GM19463 (cell line): Measurements from ENCODE around the gene ZNF513.

Experiments
- ATAC-seq: cut with Tn5 transposase; IDR thresholded peaks from one replicate; pipeline ENCODE4 v1.9.1; 2021; ENCODE audit warnings: mild to moderate bottlenecking, moderate library complexity; ENCODE audit not compliant: unreplicated experiment

Gene ZNF513

DNA sequence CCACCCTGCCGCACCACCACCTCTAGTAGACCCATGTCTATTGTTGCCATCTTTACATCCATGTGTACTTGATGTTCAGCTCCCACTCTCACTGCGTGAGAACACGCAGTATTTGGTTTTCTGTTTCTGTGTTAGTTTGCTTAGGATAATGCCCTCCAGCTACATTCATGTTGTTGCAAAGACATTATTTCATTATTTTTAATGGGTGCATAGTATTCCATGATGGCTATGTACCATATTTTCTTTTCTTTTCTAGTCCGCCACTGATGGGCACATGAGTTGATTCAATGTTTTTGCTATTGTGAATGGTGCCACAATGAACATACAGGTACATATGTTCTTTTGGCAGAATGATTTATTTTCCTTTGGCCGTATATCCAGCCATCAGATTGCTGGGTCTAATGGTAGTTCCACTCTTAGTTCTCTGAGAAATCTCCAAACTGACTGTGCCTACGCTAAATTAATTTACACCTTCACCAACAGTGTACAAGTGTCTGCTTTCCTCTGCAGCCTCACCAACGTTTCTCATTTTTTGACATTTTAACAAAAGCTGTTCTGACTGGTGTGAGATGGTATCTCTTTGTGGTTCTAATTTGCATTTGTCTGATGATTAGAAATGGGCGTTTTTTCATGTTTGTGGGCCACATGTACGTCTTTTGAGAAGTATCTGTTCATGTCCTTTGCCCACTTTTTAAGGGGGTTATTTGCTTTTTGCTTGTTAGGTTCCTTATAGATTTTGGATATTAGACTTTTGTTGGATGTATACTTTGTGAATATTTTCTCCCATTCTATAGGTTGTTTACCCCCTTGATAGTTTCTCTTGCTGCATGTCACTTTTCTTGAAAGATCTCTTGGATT is 10.5 kb upstream of the ZNF513 start:
- no peak for ATAC-seq

DNA sequence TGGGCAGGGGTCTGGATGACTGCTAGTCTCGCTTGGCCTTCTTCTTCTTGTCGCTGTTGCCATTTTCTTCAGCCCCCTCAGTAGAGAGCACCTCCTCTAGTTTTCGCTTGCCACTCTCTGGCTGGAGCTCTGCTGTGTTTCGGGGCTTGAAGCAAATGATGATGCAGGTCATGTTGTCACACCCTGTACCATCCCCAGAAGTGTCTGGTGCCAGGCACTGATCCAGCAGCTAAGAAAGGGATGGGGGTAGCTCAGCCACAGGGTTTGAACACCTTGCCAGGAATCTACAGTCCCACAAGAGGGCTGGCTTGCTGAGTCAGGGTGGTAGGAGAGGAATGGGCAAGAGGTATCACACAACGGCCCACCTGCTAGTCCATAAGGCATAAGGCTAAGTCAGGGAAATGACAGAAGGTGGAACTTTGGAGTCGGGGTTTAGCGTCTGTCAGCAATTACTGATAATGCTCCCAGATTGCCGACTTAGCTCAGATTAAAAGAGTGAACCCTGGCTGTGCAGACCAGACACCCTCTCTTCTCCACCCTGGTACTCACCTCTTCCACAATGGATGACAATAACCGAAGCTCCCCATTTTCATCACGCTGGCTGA is 1.1 kb upstream of the ZNF513 start:
- no peak for ATAC-seq

DNA sequence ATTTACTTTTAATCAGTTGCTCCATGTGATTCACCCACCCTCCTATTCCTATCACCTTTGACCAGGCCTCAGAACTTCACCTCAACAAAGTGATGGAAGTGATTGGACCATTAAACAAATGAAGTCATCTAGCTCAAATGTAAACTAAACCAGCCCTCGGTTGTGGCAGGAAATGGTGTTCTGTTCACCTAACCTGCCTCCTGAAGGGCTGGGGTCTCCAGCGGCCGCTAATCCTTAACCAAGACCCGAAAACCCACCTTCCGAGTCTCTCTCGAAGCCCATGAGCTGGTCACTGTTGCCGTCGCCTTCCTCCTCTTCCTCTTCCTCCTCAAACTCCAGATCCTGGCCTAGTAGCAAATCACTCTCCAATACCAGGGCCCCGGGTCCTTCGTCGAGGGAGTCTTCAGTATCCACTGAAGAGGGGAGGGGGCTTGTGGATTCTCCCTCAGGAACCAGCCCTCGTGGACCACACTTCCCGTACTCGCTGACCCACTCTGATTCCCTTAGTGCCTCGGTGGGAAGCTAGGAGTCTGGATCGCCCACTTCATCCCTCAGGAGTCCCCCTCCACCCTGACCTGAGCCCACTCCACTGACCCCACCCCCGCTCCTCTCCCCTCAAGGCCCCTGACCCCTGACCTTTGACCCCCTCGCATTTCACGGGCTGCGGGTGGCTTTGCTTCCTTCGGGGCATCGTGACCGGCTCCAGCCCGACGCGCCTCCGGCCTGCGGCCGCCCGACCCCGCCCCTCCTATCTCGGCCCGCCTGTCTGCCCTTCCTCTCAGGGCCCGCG is 503 bp downstream of the ZNF513 start:
- ATAC-seq, result peak; percentile 38

DNA sequence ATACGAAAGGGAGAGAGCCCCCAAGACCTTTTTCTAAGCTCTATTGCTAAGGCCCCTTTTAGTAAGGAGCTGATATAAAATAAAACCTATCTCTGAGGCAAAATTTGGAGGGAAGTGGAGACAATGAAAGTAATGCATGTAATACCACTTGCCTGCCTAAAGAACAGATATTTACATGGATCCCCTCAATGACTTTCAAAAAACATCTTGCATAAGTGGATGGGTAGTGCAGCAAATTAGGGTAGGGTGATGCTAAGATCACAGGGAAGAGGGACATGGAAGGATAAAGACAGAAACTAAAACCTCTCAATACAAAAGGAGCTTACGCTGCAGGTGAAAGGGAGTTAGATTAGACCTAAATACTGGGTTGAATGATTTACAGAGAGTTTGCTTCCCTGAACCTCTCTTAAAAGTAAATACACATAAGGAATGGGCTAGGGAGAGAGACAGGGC is 1.1 kb downstream of the ZNF513 start:
- ATAC-seq, result no peak

DNA sequence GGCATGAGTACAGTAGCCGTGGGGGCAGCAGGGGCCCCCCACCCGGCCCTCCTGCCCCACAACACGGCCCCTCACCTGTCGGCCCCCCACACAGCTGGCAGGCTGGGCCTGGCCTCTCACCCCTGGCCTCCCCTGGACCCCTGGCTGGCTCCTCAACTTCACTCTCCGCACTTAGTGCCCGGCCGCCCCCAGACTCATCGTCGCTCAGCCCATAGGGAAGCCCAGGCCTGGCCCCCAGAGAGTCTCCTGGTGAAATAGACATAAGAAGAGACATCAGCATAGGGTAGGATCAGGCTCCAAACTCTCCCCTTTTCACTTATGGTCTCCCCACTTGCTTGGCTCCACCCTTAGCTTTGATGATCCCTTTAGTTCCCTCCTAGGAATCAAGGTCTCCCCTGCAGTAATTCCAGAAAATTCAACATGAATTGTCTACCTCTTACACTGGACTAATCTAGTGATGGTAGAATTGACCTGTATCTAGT is 1.7 kb downstream of the ZNF513 start:
- ATAC-seq, result no peak

DNA sequence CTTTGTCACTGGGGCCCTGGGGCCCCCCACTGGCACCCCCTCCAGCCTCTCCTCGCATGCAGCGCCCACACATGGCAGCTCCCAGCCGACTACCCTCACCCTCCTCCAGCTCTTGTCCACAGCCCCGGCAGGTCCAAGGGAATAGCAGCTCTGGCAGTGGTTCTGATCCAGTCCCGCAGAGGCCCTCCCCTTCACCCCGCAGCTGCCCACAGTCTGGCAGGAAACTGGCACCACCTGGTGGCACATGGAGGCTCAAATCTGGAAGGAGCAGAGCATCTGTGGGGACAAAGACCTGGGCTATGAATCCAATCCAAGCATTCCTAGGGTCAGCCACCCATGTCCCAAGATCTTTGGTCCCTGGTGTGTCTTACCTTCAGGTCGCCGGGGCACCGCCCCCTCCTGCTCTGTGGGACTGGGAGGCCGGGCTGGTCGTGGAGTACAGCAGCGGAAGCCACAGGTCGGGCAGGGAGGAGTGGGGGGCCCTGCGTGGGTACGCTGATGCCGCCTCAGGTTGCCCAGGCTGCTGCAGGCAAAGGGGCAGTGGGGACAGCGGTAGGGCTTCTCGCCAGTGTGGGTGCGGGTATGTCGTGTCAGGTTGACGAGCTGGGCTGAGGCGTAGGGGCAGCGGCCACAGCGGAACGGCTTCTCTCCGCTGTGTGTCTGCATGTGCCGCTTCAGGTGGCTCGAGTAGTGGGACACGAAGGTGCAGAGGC is 2.3 kb downstream of the ZNF513 start:
- ATAC-seq, result no peak

DNA sequence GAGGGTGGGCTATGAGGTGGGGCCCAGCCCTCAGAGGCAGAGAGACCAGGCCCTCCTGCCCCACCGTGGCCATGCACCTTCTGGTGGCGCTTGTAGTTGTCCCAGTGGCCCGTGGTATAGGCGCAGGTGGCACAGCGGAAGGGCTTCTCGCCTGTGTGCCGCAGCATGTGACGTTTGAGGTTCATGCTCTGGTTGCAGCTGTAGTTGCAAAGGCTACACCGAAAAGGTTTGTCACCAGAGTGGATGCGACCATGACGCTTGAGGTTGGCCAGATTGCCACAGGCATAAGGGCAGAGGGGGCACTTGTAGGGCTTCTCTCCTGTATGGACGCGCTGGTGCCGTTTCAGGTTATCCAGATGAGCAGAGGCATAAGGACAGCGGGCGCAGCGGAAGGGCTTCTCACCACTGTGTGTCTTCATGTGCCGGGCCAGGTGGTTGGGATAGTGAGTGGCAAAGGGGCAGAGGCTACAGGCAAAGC is 2.9 kb downstream of the ZNF513 start:
- ATAC-seq, result no peak

DNA sequence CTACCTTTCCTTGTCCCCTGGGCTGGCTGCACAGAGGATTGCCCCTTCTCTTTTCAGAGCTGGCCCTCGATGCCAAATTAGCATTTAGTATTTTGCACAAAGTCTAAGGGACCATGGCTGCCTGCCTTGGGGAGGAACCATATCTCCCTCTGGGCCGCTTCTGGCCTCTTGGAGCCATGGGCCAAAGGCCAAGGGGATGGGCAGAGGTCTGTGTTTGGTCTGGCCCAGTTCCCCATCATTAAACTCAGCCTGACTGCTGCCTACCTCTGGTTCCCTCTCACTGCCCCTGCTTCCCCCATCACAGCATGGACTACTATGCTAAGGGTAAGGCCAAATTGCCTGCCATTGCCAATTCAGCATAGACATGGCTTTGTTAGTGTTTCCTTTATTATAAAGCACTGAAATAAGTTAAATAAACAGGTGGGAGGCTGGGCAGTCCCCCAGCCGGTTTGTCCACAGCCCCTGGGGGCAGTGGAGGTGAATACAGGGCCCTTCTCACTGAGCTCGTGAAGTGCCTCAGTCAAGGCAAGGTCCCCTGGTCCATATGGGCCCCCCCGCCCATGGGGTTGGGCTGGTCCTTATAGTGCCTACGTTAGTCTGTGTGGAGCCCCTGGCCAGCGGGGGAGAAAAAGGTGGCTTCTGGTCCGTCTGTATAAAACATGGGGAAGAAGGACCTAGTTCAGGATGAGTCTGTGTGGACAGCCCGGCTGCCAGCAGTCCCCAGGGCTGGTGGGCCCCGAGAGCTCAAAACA is 3.5 kb downstream of the ZNF513 start:
- ATAC-seq, result no peak

DNA sequence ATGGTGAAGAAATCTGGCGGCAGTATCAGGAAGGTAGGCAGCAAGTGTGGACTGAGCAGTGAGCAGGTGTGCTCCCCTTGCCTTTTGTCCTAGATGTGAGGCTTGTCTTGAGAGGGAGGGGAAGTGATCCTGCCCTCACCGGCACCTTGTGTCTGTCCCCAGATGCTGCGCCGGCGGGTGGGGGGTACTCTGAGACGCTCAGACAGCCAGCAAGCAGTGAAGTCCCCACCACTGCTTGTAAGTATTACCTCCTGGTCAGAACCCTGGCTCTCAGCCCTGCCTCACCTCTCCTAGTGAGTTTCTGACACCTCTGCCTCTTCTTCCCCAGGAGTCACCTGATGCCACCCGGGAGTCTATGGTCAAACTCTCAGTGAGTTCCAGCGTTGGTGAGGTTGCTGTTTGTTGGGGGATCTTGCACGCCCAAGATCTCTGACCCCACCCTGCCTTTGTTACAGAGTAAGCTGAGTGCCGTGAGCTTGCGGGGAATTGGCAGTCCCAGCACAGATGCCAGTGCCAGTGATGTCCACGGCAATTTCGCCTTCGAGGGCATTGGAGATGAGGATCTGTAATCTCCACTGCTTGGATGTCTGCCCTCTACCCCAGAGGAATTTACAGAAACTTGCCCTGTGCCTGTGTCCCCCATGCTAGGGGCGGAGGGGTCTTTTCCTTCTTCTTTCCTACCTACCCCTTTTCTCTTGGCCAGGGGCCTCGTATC is 4.2 kb downstream of the ZNF513 start:
- ATAC-seq, result no peak

DNA sequence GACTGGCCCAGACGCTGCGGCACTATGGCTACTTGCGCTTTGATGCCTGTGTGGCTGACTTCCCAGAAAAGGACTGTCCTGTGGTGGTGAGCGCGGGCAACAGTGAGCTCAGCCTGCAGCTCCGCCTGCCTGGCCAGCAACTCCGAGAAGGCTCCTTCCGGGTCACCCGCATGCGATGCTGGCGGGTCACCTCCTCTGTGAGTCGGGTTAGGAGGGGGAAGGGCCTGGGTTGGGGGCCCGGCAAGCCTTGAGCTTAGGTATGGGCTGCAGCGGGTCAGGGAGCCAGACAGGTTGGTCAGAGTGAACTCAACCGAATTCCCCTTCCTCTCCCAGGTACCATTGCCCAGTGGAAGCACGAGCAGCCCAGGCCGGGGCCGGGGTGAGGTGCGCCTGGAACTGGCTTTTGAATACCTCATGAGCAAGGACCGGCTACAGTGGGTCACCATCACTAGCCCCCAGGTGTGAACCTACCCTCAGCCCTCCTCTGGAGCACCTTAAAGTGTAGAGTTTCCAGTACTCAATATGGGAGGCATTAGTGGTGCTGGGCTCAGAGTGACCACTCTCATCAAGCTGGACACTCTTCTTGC is 4.9 kb downstream of the ZNF513 start:
- no peak for ATAC-seq

DNA sequence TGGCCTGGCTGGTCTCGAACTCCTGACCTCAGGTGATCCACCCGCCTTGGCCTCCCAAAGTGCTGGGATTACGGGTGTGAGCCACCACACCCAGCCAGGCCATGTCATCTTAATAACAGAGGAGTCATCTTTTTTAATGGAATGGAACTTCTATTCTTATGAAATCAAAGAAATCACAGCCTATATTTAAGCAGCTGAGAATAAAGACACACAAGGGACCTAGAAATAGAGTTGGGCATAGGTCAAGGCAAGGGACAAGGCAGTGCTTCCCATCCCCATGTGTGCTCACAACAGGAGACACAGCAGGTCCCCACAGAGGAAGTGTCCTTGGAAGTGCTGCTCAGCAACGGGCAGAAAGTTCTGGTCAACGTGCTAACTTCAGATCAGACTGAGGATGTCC is 7.0 kb downstream of the ZNF513 start:
- no peak for ATAC-seq

DNA sequence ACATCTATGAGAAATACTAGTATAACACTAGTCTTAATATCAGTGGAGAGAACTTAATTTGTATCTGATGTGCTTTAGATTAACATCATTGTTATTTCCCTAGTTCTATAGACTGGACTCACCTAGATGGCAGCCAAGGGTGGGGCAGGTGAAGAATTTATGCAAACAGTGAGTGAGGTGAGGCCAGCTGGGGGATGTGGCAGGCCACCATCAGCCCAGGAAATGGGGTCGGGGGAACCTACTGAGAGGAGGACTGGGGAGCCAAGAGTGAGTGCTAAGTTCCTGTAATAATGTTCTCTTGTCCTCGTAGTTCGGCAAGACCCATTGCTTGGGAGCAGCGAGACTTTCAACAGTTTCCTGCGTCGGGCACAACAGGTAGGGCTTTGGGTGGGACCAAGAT is 7.6 kb downstream of the ZNF513 start:
- ATAC-seq, result no peak

DNA sequence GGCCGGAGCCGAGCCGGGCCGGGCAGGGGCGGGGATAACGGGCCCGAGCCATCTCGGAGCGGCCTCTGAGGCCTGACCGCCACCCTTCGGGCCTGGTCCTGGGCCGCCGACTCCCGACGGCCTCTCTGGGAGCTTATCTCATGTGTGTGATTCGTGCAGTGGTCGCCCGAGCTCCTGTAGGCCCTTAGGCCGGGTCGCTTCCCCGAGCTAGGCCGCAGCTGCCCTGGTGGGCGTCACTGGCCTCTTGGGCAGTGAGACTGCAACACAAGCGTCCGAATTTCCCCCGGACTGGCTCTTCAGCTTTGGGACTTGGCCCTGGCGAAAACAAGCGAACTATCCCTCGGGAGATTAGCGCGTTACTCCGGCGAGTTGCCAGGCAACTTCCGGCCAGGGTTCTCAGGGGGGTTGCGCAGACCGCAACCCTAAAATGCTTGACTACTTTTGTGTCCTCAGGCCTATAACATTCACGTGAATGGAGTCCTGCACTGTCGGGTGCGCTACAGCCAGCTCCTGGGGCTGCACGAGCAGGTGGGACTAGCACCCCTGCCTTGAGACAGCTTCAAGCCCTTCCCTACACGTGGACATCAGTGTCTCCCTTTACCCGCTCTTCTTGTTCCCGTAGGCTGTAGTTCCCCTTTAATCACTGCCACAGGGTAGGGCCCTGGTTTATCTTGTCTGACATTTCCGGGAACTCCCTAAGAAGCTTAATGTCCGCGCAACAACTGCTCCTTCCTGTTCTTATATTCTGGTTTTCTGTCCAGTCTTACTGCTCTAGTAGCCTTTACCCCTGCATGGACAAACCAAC is 9.5 kb downstream of the ZNF513 start:
- ATAC-seq, result peak; percentile 24

DNA sequence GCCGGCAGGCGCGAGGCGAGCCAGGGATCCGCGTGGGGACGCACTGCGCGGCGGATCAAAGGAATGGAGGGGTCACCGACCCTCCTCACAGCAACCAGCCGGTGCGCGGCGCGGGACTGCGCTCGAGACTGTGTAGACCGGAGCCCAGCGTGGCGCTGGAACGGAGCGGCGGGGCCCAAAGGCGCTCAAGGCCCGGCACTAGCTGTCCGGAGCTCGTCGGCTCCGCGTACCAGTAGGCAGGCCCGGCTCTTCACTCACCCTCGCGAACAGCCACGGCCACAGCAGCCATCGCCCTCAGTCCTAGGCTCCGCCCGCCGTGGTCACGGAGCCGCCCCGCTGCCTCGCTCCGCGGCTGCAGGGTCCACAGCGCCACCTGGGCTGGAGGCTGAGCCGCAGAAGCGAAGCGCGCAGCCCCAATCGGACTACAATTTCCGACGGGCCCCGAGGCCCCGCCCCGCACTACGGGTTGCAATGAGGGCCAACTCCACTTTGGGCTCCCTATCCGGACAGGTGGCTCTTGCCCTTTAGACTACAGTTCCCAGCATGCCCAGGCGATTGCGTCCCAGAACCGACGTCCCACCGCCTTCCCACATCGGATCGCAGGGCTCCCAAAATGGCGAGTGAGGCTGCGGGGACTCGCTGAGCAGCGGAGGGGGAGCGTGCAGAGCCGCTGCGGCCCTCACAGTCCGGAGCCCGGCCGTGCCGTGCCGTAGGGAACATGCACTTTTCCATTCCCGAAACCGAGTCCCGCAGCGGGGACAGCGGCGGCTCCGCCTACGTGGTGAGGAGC is 10.3 kb downstream of the ZNF513 start, which contains the start of the genes EIF2B4 and SNX17:
Gene EIF2B4, minus strand, starts transcription at position 313 of the 790 bp plus-strand sequence. Its CDS starts 24 bp downstream, at position 289.
Gene SNX17, plus strand, starts transcription at position 591 of the 790 bp plus-strand sequence. Its CDS starts 128 bp downstream, at position 719.
- ATAC-seq, result peak; percentile 83

DNA sequence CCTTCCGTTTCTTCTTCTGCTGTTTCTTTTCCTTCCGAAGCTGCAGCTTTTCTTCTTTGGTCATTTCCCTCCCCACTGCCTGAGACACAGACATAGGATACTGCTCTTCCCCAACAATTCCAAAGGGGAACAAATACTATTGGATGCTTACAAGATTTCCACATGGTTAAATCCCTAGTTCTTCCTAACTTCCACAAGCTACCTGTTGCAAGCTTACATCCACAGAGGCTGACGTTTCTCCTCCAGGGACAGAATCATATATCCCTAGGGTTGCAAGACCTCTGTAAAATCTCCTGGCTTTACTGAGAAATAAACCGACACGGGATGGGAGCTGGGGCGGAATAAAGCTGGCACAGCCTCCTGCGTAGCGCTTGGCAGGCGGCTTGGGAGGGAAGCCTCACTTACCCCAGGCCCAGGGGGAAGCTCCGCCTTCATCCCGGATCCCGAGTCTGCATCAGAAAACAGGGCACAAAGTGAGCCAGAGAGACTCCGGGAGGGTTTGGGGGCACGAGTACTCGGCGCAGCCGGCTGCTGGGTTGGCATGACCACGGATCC is 11.0 kb downstream of the ZNF513 start:
- ATAC-seq, result no peak

DNA sequence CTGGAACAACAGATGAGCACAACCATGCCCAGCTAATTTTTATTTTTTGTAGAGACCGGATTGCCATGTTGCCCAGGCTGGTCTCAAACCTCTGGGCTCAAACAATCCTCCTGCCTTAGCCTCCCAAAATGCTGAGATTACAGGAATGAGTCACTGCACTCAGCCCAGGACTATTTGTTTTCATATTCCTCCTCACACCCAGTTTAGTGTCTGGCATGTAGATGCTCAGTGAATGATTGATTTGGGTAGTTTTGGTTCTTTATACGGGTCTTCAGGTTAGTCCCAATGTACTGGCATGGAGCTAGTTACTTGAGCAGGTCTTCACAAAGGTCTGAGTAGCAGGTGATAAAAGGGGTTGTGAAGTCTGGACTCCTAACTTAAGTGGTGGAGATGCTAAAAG is 16.6 kb downstream of the ZNF513 start:
- ATAC-seq, result no peak
